ENCODE results near the gene PHF2.

The PHF2 gene

GRCh38 chr9:93635186-93636107 is 59.1 kb downstream of the PHF2 start:
- ChIA-PET POLR2A (no interaction called here), CTCF (no interaction called here)
- no peak for DNase-seq (ENCODE audit: extremely low spot score)
- TF ChIP-seq ELF4 (IDR thresholded peaks at IDR 0.05) (no peak), BHLHE40 (IDR thresholded peaks at IDR 0.05; ENCODE audit: borderline replicate concordance) (no peak), FOXM1 (IDR thresholded peaks at IDR 0.05; ENCODE audit: borderline replicate concordance) (no peak), L3MBTL2 (conservative IDR thresholded peaks at IDR 0.05) (no peak), SP1 (IDR thresholded peaks at IDR 0.05) (no peak), ARNT (IDR thresholded peaks at IDR 0.05) (no peak), FOXK2 (IDR thresholded peaks at IDR 0.05) (no peak), SUZ12 (IDR thresholded peaks at IDR 0.05) (no peak), HDGF (IDR thresholded peaks at IDR 0.05; ENCODE audit: borderline replicate concordance) (no peak), TARDBP (IDR thresholded peaks at IDR 0.05) (no peak), PKNOX1 (IDR thresholded peaks at IDR 0.05) (no peak), NFRKB (IDR thresholded peaks at IDR 0.05) (no peak), LEF1 (IDR thresholded peaks at IDR 0.05; ENCODE audit: borderline replicate concordance) (no peak), CTBP1 (IDR thresholded peaks at IDR 0.05; ENCODE audit: borderline replicate concordance) (no peak), ZNF384 (IDR thresholded peaks at IDR 0.05) (no peak), FOXA1 (IDR thresholded peaks at IDR 0.05) (no peak)

- POLR2A ChIA-PET = no interaction called here
- DNase-seq (ENCODE audit: extremely low spot score) = no peak
- TF ChIP-seq LEF1 (IDR thresholded peaks at IDR 0.05; ENCODE audit: borderline replicate concordance) = no peak
- no peak for TF ChIP-seq PKNOX1 (IDR thresholded peaks at IDR 0.05)
- TF ChIP-seq FOXK2 (IDR thresholded peaks at IDR 0.05) = no peak
- TF ChIP-seq SUZ12 (IDR thresholded peaks at IDR 0.05) = no peak
- TF ChIP-seq SP1 (IDR thresholded peaks at IDR 0.05) = no peak
- CTCF ChIA-PET = no interaction called here
Measured at GRCh38 chr9:93636172-93636661, 59.8 kb downstream of the PHF2 start.

- TF ChIP-seq SUZ12 (IDR thresholded peaks at IDR 0.05) = no peak
- TF ChIP-seq FOXM1 (IDR thresholded peaks at IDR 0.05; ENCODE audit: borderline replicate concordance) = no peak
- no peak for TF ChIP-seq FOXK2 (IDR thresholded peaks at IDR 0.05)
- no peak for TF ChIP-seq SP1 (IDR thresholded peaks at IDR 0.05)
- no peak for TF ChIP-seq LEF1 (IDR thresholded peaks at IDR 0.05; ENCODE audit: borderline replicate concordance)
- TF ChIP-seq FOXA1 (IDR thresholded peaks at IDR 0.05) = no peak
- no peak for TF ChIP-seq TARDBP (IDR thresholded peaks at IDR 0.05)
- no peak for TF ChIP-seq ELF4 (IDR thresholded peaks at IDR 0.05)
- no peak for TF ChIP-seq ARNT (IDR thresholded peaks at IDR 0.05)
- TF ChIP-seq BHLHE40 (IDR thresholded peaks at IDR 0.05; ENCODE audit: borderline replicate concordance) = no peak
- no peak for TF ChIP-seq NFRKB (IDR thresholded peaks at IDR 0.05)
- no peak for TF ChIP-seq CTBP1 (IDR thresholded peaks at IDR 0.05; ENCODE audit: borderline replicate concordance)
- no peak for TF ChIP-seq L3MBTL2 (conservative IDR thresholded peaks at IDR 0.05)
- TF ChIP-seq PKNOX1 (IDR thresholded peaks at IDR 0.05) = no peak
- TF ChIP-seq ZNF384 (IDR thresholded peaks at IDR 0.05) = no peak
- TF ChIP-seq HDGF (IDR thresholded peaks at IDR 0.05; ENCODE audit: borderline replicate concordance) = no peak
- CTCF ChIA-PET = no interaction called here
- POLR2A ChIA-PET = no interaction called here
- no peak for DNase-seq (ENCODE audit: extremely low spot score)
Measured at GRCh38 chr9:93636667-93637066, 60.3 kb downstream of the PHF2 start.

- ChIA-PET POLR2A (no interaction called here), CTCF (no interaction called here)
- no peak for DNase-seq (ENCODE audit: extremely low spot score)
- TF ChIP-seq CTBP1 (IDR thresholded peaks at IDR 0.05; ENCODE audit: borderline replicate concordance) (no peak), ARNT (IDR thresholded peaks at IDR 0.05) (no peak), PKNOX1 (IDR thresholded peaks at IDR 0.05) (no peak), SUZ12 (IDR thresholded peaks at IDR 0.05) (no peak), ZNF384 (IDR thresholded peaks at IDR 0.05) (no peak), FOXK2 (IDR thresholded peaks at IDR 0.05) (no peak)
Measured at GRCh38 chr9:93637886-93638285, 61.5 kb downstream of the PHF2 start.

GRCh38 chr9:93640027-93640426 is 63.6 kb downstream of the PHF2 start:
- ChIA-PET CTCF (no interaction called here), POLR2A (no interaction called here)
- no peak for DNase-seq (ENCODE audit: extremely low spot score)
- TF ChIP-seq L3MBTL2 (conservative IDR thresholded peaks at IDR 0.05) (no peak), SP1 (IDR thresholded peaks at IDR 0.05) (no peak), CTBP1 (IDR thresholded peaks at IDR 0.05; ENCODE audit: borderline replicate concordance) (no peak), TARDBP (IDR thresholded peaks at IDR 0.05) (no peak), HDGF (IDR thresholded peaks at IDR 0.05; ENCODE audit: borderline replicate concordance) (no peak), PKNOX1 (IDR thresholded peaks at IDR 0.05) (no peak)

All from HEK293T (cell line).